Jurkat, Clone E6-1 (cell line): ENCODE measurements around the gene MAN1B1.
"Not testable (repeated sequence)": the region's sequence is repeated elsewhere in the genome, so short reads cannot be mapped to it uniquely, and the experiment has no call there.

Experiments used
- DNase-seq: peaks from one replicate; pipeline ENCODE4 v3.0.0-alpha.2; 2011; ENCODE audit warnings: low read depth, low spot score
- H3K4me3 ChIP-seq: 2 replicates; pipeline ENCODE4 v1.5.1; 2011; ENCODE audit warnings: mild to moderate bottlenecking, low read length, control low read depth, moderate library complexity

Gene MAN1B1

GRCh38 chr9:137116728-137117127, 29.9 kb downstream of the MAN1B1 start:
- no peak overlapping the region for H3K4me3 ChIP-seq
- no peak for DNase-seq

- no peak overlapping the region for H3K4me3 ChIP-seq
- DNase-seq = no peak
Observed at GRCh38 chr9:137117269-137117731, 30.5 kb downstream of the MAN1B1 start.

GRCh38 chr9:137118092-137118603, 31.4 kb downstream of the MAN1B1 start:
- not testable (repeated sequence) for H3K4me3 ChIP-seq, DNase-seq

- DNase-seq, H3K4me3 ChIP-seq: not testable (repeated sequence)
Observed at GRCh38 chr9:137121927-137122795, 35.4 kb downstream of the MAN1B1 start.

GRCh38 chr9:137122796-137123467, 36.1 kb downstream of the MAN1B1 start:
- not testable (repeated sequence) for DNase-seq, H3K4me3 ChIP-seq

- H3K4me3 ChIP-seq = no peak overlapping the region
- no peak for DNase-seq
Observed at GRCh38 chr9:137123468-137123837, 36.7 kb downstream of the MAN1B1 start.

GRCh38 chr9:137123952-137124462, 37.2 kb downstream of the MAN1B1 start:
- not testable (repeated sequence) for H3K4me3 ChIP-seq, DNase-seq

- peak overlapping the region; percentile 72 for H3K4me3 ChIP-seq
- no peak for DNase-seq
Observed at GRCh38 chr9:137126786-137127185, 40.0 kb downstream of the MAN1B1 start.

- peak; percentile 87 for DNase-seq
- H3K4me3 ChIP-seq = peak overlapping the region; percentile 72
Observed at GRCh38 chr9:137127301-137128157, 40.7 kb downstream of the MAN1B1 start.

GRCh38 chr9:137128158-137128861, 41.5 kb downstream of the MAN1B1 start:
- peak overlapping the region; percentile 72 for H3K4me3 ChIP-seq
- DNase-seq = peak; percentile 22

- peak; percentile 33 for DNase-seq
- H3K4me3 ChIP-seq = peak overlapping the region; percentile 72
Observed at GRCh38 chr9:137128862-137129455, 42.2 kb downstream of the MAN1B1 start.

- peak overlapping the region; percentile 72 for H3K4me3 ChIP-seq
- peak; percentile 90 for DNase-seq
Observed at GRCh38 chr9:137129456-137130175, 42.8 kb downstream of the MAN1B1 start.

GRCh38 chr9:137130176-137130755, 43.5 kb downstream of the MAN1B1 start:
- peak overlapping the region; percentile 72 for H3K4me3 ChIP-seq
- DNase-seq = no peak

- DNase-seq = no peak
Observed at GRCh38 chr9:137134191-137134590, 47.4 kb downstream of the MAN1B1 start.

GRCh38 chr9:137135154-137135553, 48.4 kb downstream of the MAN1B1 start:
- DNase-seq = not testable (repeated sequence)

More at GRCh38 chr9:137134191-137134590, 47.4 kb downstream of the MAN1B1 start:
- H3K4me3 ChIP-seq = no peak overlapping the region

GRCh38 chr9:137136261-137136880, 49.6 kb downstream of the MAN1B1 start:
- H3K4me3 ChIP-seq = no peak overlapping the region
- DNase-seq = no peak

More at GRCh38 chr9:137135154-137135553, 48.4 kb downstream of the MAN1B1 start:
- H3K4me3 ChIP-seq = not testable (repeated sequence)
